GM19328 (cell line): ENCODE results near the gene NKD1.

Source experiments
- ATAC-seq: cut with Tn5 transposase; IDR thresholded peaks from one replicate; pipeline ENCODE4 v1.9.1; 2021; ENCODE audit warnings: mild to moderate bottlenecking, moderate library complexity; ENCODE audit not compliant: unreplicated experiment

Gene NKD1

DNA sequence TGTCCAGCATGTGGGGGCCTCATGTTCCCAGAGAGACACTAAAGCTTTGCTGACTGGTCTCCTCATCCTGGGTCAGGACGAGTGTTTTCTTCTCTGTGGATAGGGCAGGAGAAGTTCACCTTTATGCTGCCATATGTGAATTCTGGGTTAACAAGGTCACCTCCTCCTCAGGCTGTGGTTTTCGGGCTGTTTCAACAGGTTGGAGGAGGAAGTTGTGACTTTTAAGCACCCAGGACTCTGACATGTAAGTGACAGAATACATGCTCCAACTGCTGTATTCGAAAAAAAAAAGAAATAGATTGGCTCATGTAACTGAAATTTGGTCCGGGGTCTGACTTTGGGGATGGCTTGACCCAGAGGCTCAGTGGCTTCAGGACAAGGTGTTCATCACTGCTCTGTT is 78.7 kb downstream of the NKD1 start:
- ATAC-seq, result no peak

DNA sequence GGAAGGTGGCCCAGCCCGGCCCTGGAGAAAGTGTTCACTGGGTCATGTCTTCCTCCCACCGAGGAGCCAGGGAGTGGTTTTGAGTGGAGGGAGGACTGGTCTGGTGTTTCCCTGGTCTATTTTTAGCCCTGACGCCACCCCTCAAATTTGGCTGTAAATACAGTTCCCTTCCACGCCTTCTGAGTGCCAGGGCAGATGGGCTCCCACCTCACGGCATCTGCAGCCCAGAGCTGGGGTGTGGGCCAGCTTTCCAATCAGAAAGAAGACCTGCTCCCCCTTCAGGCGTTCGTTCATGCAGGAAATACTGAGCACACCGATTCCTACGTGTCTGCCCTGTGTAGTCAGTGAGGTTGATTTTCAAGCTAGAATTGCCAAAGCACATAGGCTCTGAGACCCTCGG is 79.2 kb downstream of the NKD1 start:
- no peak for ATAC-seq

DNA sequence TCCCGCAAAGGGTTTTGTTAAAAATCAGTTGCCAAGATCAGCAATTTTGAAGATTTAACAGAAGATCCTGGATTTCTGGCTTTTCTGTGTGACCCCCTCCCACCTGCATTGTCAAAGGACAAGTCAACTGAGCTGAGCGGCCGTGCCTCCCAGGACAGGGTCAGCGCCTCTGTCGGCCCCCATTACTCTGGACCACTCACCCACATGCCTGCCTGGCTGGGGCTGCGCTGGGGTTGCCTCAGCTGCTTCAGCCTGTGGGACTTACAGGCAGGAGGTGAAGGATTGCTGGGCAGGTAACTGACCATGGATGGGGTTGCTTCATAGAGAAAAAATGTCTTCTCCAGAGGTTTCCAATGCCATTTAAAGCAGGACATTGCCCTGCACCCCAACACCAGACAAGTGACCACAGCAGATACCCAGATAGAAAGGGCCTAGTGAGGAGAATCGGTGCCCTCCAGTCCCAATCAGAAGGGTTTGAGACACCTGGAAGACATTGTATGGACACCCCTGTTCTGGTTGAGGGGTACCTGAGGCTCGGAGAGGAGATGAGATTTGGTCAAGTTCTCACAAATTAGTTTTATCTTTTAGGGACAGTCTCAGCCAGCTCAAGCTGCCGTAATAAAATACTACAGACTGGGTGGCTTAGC is 80.1 kb downstream of the NKD1 start:
- no peak for ATAC-seq

DNA sequence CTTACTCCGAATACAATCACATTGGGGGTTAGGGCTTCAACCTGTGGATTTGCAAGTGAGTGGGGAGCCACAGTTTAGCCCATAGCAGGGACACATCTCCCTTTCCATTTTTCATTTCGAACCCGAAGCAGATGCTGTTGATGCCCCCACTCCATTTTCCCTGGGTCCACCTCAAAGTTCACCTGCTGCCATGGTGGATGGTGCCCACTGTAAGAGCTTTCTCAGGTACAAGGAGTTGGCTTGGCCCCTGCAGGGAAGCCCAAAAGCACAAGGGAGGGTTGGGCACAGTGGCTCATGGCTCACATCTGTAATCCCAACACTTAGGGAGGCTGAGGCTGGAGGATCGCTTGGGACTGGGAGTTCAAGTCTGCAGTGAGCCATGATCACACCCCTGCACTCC is 81.1 kb downstream of the NKD1 start:
- ATAC-seq, result no peak

DNA sequence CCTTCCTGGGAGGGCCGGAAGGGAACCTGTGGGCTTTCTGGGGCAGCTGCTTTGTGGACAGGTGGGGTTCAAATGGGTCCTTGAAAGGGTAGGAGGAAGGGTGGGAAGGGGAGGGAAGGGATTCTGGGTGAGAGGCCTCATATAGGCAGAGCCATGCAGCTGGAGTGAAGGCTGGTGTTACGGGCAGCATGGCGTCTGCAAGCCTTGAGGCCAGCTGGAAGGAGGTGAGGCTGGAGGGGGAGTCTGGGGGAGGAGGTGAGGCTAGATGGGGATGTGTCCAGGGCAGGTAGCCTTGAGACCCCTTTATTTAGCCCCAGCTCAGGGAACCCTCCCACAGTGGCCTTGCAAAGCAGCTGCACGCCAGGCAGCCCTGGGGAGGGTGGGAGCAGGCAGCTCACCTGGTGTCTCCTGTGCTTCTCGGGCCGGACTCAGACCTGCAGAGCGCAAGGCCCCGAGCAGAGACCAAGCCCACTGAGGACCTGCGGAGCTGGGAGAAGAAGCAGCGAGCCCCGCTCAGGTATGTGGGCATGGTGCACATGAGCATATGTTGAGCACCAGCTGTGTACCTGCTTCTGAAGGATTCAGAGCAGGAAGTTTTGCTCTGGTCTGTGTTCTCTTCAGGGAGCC is 82.3 kb downstream of the NKD1 start:
- no peak for ATAC-seq

DNA sequence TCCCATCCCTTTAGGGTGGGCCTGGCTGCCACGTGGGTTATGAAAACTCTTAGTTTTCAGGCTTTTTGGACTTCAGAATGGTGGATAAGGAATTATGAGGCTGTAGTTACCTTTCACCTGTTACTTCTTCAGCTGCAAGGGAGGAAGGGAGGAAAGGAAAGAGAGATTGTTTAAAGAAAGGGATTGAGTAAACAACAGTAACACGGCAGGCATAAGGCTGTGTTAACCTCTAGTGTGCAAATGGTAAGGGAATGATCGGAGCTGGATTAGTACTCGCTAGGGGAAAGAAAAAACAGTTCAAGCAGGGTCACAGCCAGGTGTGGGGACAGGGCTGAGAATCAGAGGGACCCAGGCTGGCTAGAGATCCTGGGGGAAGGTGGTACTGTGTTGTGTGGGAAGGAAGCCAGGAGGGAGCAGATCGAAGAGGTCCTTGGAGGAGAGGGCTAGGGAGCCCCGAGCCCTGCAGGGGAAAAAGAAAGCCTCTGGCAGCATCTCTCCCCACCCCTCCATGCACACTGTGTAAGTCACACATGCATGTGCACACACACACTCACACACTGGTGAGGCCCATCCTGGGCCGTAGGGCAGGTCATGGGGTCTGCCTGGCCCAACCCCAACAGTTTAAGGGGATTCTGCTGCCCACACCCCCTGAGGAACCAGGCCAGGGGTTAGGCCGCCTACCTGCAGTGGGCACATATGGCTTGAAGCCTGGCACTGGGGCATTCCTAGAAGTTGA is 83.2 kb downstream of the NKD1 start:
- ATAC-seq, result no peak

DNA sequence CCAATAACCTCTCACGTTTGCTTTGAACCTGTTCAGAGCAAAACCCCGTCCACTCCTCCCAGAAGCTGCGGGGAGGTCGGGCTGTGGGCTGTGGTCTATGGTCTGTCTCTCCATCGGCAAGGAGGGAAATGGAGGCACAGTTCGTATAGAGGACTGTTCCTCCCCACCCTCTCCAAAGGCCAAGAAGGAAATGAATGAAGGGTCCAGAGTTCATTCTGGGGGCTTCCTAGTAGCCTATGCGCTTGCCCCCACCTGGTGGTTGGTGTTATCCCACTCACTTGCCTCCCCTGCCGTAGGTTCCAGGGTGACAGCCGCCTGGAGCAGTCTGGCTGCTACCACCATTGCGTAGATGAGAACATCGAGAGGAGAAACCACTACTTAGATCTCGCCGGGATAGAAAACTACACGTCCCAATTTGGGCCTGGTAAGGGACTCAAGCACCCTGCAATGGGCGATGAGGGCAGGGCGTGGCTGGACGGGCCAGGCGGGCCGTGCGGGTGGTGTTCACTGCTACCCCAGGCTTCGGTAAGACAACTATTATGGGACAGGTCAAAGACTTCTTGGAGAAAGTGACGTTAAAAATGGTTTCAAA is 83.9 kb downstream of the NKD1 start:
- ATAC-seq, result no peak

DNA sequence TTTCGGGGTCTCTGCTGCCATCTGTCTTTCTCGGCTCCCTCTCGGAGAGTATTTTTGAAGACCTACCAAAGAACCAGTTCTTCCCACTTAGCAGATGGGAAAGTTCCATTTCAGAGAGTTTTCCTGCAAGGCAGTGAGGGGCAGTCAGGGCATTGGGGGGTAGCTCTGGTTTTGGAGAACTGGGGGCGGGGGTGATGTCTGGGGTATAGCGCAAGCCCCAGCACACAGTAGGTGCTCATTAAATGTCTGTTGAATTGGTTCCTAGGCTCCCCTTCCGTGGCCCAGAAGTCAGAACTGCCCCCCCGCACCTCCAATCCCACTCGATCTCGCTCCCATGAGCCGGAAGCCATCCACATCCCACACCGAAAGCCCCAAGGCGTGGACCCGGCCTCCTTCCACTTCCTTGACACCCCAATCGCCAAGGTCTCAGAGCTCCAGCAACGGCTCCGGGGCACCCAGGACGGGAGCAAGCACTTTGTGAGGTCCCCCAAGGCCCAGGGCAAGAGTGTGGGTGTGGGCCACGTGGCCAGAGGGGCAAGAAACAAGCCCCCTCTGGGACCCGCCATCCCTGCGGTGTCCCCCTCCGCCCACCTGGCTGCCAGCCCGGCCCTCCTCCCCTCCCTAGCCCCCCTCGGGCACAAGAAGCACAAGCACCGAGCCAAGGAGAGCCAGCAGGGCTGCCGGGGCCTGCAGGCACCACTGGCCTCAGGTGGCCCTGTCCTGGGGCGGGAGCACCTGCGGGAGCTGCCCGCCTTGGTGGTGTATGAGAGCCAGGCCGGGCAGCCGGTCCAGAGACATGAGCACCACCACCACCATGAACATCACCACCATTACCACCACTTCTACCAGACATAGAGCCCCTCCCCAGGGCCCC is 85.0 kb downstream of the NKD1 start:
- no peak for ATAC-seq

DNA sequence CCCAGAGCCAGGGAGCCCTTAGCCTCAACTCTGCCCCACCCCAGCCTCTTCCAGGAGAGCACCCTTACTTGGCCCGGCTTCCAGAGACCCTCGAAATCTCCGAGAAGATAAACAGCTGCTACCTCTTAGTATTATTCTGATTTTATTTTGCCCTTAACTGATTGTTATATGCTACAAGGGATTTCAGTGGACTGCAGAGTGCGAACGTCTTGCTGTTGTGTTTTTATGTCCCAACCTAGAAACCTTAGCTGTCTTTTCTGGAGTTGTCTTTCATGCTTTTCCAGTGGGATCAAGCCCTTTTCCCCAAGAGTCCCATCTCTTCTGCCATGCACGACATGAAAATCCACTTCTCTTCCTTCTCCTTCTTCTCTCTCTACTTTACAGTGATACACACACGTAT is 85.9 kb downstream of the NKD1 start:
- no peak for ATAC-seq

DNA sequence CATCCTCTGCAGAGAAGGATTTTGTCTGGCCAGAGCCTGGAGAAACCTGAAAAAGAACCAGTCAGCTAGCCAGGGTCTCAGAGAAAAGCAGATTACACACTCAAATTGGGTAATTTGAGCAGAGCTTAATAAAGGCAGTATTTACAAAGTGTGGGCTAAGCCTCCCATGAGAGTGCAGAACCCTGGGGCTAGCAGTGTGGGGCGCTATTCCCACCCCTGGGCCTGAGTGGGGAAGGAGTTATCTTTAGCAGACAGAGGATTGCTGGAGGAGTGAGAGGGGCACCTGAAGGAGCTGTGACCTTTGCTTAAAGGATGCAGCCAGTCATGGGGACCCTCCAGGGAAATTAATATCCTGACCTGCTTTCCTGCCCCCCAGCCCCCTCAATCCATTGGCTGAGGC is 86.8 kb downstream of the NKD1 start:
- ATAC-seq, result no peak

DNA sequence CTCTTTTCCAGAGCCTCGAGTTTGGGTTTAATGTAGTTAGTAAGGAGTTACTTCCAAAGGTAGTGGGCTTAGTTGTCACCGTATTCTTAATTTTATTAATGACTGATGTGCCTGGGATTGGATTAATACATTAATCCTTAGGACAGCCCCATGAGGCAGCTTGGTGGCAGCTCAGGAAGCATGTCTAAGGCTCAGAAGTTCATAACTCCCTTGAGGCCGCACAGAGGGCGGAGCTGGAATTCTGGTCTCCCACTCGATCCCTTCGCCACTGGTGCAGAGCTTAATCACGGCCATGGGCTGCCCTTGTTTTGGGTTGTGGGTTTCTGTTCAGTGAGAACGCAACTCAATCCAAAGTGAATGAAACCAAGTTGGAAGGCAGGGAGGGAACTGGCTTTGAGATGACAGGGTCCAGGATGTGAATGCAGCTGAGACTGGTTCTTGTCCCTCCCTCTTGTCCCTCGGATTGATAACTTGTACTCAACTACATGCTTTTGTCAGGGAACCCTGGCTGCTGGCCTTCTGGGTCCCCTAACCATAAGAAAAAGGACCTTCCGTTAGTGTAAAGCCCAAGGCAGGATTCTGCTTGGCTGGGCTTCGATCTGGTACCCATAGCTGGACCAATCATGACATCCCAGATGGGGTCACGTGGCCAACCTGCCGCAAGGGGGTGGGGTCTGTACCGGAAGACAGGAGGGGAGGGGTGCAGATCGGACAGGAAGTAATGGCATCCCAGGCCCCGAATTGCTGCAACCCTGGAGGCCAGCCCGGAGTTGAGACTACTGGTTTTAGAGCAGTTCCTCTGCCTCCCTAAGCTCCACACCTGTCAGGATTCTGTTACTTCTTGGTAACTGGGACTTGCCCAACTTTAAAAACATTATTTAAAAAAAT is 87.6 kb downstream of the NKD1 start:
- ATAC-seq, result no peak

DNA sequence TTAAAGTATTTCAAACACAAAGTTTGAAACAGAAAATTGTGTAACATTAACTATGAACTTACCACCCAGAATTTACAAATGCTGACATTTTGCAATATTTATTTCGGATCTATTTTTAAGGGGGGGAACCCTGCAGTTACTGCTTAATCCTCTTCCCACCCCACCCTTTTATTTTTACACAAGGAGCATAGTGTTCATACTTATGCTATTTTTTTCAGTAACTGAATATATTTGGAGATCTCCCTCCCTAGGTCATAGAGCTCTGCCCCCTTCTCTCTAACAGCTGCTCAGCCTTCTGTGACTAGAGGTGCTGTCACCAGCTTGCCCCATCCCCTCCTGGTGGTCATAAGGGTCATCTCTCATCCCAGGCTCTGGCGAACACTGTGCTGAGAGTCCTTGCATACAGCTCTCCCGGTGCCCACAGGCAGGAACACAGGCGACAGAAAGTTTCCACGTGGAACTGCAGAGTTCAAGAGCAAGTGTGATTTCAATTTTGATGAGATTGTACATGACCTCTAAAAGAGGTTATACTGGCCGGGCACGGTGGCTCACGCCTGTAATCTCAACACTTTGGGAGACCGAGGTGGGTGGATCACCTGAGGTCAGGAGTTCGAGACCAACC is 88.7 kb downstream of the NKD1 start:
- no peak for ATAC-seq

DNA sequence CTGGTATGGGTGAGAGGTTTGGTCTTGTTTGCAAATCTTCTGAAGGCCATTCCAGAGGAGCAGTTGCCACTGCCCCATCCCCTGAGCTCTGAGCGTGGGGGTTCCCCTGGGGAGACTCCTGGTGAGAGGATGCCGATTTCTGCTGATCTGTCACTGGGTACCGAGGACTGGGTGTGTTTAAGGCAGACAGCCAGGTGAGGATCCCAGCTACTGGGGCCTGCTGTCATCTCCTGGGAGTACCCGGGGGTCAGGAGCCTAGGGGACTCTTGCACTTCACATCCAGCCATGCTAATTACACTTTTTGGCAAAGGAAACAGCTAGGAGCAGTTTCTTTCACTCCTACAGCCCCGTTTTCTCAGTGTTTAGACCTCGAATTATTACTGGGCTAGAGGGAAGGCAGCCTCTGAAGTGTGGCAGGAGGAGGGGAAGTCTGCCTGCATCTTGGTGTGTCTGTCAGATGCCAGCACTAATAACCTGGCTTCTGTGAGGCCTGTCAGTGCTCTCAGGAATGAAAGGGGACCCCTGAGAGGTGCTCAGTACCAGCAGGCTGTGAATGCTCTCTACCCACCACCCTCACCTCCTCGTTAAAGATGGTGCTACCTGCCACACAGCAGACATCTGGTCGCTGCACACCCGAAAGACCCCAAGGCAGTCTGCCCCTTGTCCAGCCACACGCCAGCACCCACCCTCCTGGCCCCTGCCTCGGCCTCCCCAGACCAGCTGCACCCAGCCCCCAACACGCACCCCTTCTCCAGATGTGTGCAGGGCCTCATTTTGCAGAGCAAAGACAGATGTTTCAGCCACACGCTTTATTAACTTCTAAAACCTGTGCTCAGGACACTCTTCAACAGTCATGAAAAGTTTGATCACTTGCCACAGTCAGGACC is 89.8 kb downstream of the NKD1 start:
- ATAC-seq, result no peak

DNA sequence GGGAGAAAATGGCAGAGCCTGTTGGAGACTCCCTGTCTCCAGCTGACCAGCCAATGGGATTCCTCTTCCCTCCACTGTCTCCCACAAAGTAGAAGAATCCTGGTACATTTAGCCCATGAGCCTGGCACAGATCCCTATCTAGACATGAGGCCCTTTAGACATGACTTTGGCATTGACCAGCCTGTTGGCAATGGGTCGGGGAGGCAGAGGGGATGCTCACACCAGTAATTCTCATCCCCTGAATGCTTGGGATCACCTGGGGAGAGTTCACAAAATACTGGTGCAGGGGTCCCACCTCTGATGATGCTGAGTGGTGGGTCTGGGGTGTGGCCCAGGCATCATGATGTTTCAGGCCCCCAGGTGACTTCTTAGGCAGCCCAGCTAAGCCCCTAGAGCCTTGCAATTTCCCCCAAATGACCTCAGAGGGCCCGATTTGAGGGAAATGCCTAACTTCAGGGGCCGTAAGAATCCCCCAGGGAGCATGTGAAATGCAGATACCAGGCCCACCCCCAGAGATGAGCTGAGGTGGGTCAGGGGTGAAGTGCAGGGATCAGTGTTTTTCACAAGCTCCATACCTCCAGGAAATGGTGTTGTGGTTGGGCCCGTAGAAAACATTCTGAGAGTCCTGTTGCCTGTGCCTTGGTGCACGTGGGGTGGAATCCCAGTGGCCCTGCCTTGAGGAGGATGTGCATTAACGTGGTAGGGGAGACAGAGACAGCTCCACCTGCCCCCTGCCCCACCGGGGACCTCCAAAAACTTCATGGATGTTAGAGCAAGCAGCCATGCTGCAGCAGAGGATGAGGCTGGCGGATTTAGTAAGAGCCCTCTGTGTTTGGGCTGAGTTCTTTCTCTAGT is 90.8 kb downstream of the NKD1 start:
- no peak for ATAC-seq

DNA sequence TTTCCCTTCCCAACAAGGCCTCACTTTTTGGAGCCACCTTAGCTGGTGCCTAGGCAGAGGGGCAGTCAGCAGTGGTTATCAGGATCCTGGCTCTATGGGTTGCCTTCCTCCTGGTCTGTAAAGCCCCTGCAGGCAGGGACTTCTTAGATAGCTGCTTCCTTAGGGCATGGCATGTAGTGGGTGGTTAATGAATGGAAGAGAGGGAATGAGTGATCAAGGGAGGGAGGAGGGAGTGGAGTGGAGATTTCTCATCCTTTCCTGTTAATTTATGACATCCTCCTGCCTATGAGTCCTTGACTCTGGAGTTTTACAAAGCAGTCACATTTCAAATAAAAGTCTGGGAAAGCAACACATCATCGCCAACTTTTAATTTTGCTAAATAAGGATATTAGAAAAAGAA is 92.2 kb downstream of the NKD1 start:
- no peak for ATAC-seq

DNA sequence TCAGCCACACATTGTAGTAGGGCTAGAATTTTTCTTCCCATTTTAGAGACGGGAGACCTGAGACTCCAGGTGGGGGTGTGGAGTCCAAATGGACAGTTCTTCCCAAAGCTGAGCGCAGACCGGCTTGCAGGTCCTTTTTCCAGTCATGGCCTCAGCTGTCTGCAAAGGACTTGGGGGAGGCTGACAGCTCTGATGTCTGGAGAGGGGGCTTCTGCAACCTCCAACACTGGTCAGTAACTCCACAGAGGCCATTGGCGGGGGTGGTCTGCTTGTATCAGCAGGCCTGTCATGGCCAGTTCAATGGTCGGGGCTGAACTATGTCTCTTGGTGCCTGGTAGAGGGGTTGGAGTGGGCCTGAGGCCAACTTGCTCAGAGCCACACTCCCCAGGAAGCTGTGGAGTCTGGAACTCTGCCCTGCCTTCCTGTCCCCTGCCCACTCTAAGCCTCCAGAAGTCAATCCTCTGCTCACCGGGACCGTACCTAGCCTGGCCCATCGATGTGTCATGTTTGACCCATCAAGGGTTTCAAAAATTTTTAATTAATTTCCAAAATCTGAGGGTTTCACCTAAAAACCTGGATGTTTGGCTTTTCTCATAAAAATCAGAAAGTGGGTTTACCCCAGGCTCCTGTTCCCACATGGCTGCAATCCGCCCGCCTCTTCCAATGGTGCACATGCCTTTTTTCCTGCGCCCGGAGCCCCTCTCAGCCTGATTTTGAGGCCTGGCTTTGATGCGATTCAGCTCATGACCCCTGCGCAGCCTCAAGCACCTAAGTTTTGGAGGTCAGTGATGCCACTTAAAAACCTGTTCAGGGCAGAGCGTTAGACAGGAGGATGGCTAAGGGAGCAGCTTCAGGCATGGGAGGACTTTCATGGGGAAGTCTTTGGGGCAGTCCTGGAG is 93.0 kb downstream of the NKD1 start:
- ATAC-seq, result no peak

DNA sequence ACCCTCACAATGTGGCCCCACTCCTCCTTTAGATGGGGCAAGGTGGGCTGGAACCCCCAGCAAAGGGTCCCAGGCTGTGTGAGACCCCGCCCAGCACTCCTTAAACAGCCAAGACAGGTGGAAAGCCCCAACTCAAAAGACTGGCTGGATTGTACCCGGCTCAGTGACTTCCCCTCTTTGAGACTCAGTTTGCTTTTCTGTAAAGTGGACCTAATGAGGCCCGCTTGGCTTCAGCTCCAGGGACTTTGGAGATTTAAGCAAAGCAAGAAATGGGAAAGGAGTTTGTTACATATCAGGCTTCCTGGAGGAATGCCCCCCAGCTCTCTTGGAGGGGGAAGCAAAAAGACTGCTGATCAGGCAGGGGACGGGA is 93.6 kb downstream of the NKD1 start:
- ATAC-seq, result no peak
